ENCODE measurements around the gene ARHGAP27. TPM values are rescaled to one million over a fixed set of nuclear protein-coding genes. Genes with fewer than 3 reads are reported as not detected.

The ARHGAP27 gene
- polyA plus RNA-seq, 1 donor (not counting 4 experiments of a cell fraction or from before 2014, with no cell fraction given), result 14.4 TPM

DNA sequence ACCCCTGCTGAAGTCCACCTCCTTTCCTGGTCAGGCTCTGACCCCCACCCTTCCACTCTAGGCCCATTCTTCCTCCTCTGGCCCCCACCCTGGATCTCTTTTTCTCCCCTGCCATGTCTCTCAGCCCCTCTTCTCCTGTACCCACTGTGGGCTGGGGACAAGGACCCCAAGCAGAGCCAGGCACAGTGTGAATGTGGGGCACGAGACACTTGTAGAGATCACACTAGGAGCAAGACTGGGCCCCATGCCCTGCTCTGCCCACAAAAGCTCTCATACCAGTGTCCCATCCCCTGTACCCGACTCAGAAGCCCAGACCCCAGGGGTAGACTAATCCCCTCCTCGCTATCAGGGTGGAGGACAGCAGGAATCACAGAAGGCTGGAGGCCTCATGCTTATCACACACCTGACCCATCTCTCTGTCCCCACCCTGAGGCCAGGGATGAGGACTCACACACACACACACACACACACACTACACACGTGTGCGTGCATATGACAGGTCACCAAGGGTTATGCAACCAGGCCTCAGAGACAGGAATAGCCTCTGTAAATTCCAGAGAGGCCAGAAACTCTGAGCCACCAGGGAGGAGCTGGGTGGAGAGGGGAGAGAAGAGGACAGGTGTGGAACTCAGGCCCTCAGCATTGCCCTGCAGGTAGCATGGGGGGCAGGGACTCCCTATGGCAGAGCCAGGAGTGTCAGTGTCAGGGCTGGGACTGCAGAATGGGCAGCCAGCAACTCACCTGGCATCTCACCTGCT lies 21.1 kb downstream of the ARHGAP27 start:
- no peaks in the 10 kb centered on the region for H3K9me1 ChIP-seq (ENCODE audit: control insufficient read depth, extremely low read depth, insufficient read depth, low read length)
- no peak overlapping the region for H3K4me2 ChIP-seq (ENCODE audit: control insufficient read depth, extremely low read depth, insufficient read depth, low read depth, low read length)
- dilution Hi-C loops (cut with MboI; ENCODE audit: extremely low pct_ligation_motif_present, low sequenced_read_pairs), result no loop called here
- H2AFZ ChIP-seq (ENCODE audit: control insufficient read depth, low read length), result no peak overlapping the region
- H3K4me1 ChIP-seq (ENCODE audit: control insufficient read depth, extremely low read depth, insufficient read depth, low read length), result no peaks in the 10 kb centered on the region
- no peak overlapping the region for H3K4me3 ChIP-seq (ENCODE audit: control insufficient read depth in 2 of 3, extremely low read depth in 1 of 3, insufficient read depth in 2 of 3, low read depth in 1 of 3, low read length in 3 of 3)
- DNase-seq (ENCODE audit: low read depth, low spot score), result no peak
- H4K20me1 ChIP-seq (ENCODE audit: control insufficient read depth, extremely low read depth, insufficient read depth, low read length), result peaks cover 2% of the 10 kb centered on the region
- no peak for FAIRE-seq
- no peak for TF ChIP-seq EZH2 (IDR thresholded peaks at IDR 0.05; ENCODE audit: low read length)
- TF ChIP-seq, protein P1, sequence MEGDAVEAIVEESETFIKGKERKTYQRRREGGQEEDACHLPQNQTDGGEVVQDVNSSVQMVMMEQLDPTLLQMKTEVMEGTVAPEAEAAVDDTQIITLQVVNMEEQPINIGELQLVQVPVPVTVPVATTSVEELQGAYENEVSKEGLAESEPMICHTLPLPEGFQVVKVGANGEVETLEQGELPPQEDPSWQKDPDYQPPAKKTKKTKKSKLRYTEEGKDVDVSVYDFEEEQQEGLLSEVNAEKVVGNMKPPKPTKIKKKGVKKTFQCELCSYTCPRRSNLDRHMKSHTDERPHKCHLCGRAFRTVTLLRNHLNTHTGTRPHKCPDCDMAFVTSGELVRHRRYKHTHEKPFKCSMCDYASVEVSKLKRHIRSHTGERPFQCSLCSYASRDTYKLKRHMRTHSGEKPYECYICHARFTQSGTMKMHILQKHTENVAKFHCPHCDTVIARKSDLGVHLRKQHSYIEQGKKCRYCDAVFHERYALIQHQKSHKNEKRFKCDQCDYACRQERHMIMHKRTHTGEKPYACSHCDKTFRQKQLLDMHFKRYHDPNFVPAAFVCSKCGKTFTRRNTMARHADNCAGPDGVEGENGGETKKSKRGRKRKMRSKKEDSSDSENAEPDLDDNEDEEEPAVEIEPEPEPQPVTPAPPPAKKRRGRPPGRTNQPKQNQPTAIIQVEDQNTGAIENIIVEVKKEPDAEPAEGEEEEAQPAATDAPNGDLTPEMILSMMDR (optimal IDR thresholded peaks at IDR 0.05 in 1 of 3, IDR thresholded peaks at IDR 0.05 in 1 of 3, conservative IDR thresholded peaks at IDR 0.05 in 1 of 3; ENCODE audit: extremely low read depth in 1 of 3, insufficient read depth in 2 of 3, low read length in 3 of 3), result no peak
- H3K79me2 ChIP-seq (ENCODE audit: control insufficient read depth, insufficient read depth, low read length), result peaks cover 3% of the 10 kb centered on the region
- peaks cover 0 to 8% of the 10 kb centered on the region in 2 experiments for H3K36me3 ChIP-seq (ENCODE audit: control insufficient read depth in 2 of 2, extremely low read depth in 1 of 2, insufficient read depth in 2 of 2, low read length in 2 of 2)
- no peak overlapping the region for H3K9ac ChIP-seq (ENCODE audit: control insufficient read depth, extremely low read depth, insufficient read depth, low read length)
- H3K9me3 ChIP-seq (ENCODE audit: control insufficient read depth, low read depth, low read length), result no peaks in the 10 kb centered on the region
- no peak overlapping the region for H3K27ac ChIP-seq (ENCODE audit: control insufficient read depth, insufficient read depth, low read length)
- no peaks in the 10 kb centered on the region for H3K27me3 ChIP-seq (ENCODE audit: control insufficient read depth, extremely low read depth, insufficient read depth, low read length)

DNA sequence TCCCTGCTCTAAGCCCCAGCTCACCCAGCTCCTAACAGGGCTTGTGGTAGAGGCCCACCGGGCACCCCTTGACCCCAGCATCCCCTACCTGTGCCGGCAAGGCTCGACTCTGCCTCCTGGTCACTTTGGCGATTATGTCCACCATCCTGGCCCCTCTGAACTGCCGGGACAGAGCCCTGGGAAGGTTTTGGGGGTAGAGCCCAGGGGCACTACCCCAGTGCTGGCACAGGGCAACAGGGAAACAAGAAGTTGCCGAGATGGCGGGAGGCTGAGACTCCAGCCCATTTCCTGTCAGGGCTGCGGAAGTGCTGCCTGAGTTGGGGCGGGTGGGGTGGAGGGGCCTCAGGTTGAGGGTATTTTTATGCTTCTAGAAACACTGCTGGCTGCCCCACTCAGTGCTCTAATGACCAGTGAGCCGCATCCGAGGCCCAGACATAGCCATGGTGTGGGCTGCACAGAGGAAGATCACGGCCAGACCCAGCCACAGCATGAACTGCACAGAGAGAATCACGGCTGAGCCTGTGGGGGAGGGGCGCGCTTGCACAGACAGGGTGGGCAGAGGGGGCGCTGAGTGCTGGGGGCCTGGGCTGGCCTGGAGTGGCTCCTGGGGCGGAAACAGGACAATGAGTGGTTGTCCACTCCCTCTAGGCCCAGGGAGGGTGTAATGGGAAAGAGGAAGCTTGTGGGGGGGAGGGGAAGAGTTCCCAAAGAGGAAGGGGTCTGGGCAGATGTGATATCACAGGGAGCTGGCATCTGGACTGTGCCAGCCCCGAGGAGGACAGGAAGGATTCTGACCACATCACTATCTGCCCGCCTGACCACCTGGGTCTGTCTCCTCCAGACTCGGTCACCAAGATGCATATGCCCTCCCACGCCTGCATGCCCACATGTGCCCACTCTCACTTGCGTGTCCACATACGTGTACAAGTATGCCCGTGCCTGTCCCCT lies 22.3 kb downstream of the ARHGAP27 start:
- peaks cover 0 to 8% of the 10 kb centered on the region in 2 experiments for H3K36me3 ChIP-seq (ENCODE audit: control insufficient read depth in 2 of 2, extremely low read depth in 1 of 2, insufficient read depth in 2 of 2, low read length in 2 of 2)
- TF ChIP-seq, protein P1 (optimal IDR thresholded peaks at IDR 0.05 in 1 of 3, IDR thresholded peaks at IDR 0.05 in 1 of 3, conservative IDR thresholded peaks at IDR 0.05 in 1 of 3; ENCODE audit: extremely low read depth in 1 of 3, insufficient read depth in 2 of 3, low read length in 3 of 3), result no peak
- no peak for TF ChIP-seq EZH2 (IDR thresholded peaks at IDR 0.05; ENCODE audit: low read length)
- H3K4me3 ChIP-seq (ENCODE audit: control insufficient read depth in 2 of 3, extremely low read depth in 1 of 3, insufficient read depth in 2 of 3, low read depth in 1 of 3, low read length in 3 of 3), result no peak overlapping the region
- dilution Hi-C loops (cut with MboI; ENCODE audit: extremely low pct_ligation_motif_present, low sequenced_read_pairs), result no loop called here
- FAIRE-seq (no peak), DNase-seq (ENCODE audit: low read depth, low spot score) (no peak)
- H3K4me1 ChIP-seq (ENCODE audit: control insufficient read depth, extremely low read depth, insufficient read depth, low read length), result no peaks in the 10 kb centered on the region
- no peaks in the 10 kb centered on the region for H3K27me3 ChIP-seq (ENCODE audit: control insufficient read depth, extremely low read depth, insufficient read depth, low read length)
- no peak overlapping the region for H3K27ac ChIP-seq (ENCODE audit: control insufficient read depth, insufficient read depth, low read length)
- H3K9ac ChIP-seq (ENCODE audit: control insufficient read depth, extremely low read depth, insufficient read depth, low read length), result no peak overlapping the region
- H3K79me2 ChIP-seq (ENCODE audit: control insufficient read depth, insufficient read depth, low read length), result peaks cover 3% of the 10 kb centered on the region
- H4K20me1 ChIP-seq (ENCODE audit: control insufficient read depth, extremely low read depth, insufficient read depth, low read length), result peaks cover 2% of the 10 kb centered on the region
- H3K9me3 ChIP-seq (ENCODE audit: control insufficient read depth, low read depth, low read length), result no peaks in the 10 kb centered on the region
- no peak overlapping the region for H3K4me2 ChIP-seq (ENCODE audit: control insufficient read depth, extremely low read depth, insufficient read depth, low read depth, low read length)
- H3K9me1 ChIP-seq (ENCODE audit: control insufficient read depth, extremely low read depth, insufficient read depth, low read length), result no peaks in the 10 kb centered on the region
- no peak overlapping the region for H2AFZ ChIP-seq (ENCODE audit: control insufficient read depth, low read length)
